NCI-H2029 treated with DMSO at 0.1 percent for 48 hours (cell line): Measurements from ENCODE around the gene TREX2.

ENCODE experiments used
- DNase-seq: peaks from one replicate; lab custom pipeline; 2025; lab: John Stamatoyannopoulos, UW

TREX2 gene

DNA sequence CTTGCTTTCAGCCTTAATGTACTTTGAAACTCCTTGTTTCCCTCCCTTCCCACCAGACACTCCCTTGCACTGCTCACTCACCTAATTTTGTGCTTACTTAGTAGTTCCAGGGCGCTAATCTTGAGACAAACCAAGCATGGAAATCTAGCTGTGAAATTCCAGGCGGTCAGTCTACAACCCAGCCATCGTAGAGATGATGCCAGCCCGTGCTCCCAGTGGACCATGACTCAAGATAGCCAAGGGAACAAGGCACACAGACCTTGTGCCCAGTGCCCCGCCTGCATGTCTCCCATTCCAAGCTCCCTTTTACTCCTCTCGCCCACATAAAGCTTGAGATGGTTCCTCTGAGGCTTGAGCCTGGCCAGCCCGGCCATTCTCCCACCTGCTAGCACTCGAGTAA, 11.1 kb downstream of the TREX2 start:
- no peak for DNase-seq

DNA sequence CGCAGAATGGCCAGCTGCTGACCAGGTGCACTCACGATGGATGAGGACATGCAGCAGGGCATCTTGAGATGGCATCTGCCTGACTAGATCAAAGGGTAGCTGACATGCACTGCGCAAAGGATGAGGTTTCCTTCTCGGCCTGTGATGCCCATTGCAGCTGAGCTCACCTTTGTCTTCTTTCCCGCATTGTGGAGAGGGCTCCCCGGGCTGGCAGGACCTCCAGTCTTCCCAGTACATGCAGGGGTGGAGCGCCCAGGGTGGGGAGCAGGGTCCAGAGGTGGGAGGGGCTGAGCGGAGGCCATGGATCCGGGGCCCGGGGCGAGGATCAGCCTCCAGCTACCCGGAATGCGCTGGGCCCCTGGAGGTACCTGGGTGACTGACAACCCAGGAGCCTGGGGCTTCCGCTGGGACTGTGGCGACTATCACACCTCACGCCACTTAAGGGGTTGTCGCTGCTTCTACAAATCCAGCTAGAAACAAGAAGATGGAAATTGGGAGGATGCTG, 12.0 kb downstream of the TREX2 start:
- DNase-seq = no peak

- no peak for DNase-seq
Observed at GRCh38 chrX:153433161-153433680, 12.6 kb downstream of the TREX2 start.

- DNase-seq = no peak
Observed at GRCh38 chrX:153430796-153431195, 15.1 kb downstream of the TREX2 start.

- DNase-seq = no peak
Observed at GRCh38 chrX:153426204-153426603, 19.7 kb downstream of the TREX2 start.

DNA sequence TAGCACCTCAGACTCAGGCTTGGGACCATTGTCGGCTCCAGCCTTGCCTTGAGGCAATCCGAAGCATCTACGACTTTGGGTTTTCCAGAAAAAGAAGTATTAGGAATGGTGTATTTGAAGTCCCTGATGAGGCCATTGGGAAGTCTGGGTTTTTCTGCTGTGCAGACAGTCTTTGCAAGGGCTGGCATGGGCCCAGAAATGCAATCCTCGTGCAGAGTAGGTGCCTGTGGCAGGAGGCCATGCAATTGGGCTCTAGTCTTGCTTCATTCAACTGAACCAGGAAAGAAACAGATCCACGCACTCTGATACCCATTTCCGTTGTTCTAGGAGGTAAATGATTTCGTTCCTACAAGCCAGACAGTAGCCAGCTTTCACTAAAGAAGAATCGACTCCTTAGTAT, 22.2 kb downstream of the TREX2 start:
- no peak for DNase-seq

DNA sequence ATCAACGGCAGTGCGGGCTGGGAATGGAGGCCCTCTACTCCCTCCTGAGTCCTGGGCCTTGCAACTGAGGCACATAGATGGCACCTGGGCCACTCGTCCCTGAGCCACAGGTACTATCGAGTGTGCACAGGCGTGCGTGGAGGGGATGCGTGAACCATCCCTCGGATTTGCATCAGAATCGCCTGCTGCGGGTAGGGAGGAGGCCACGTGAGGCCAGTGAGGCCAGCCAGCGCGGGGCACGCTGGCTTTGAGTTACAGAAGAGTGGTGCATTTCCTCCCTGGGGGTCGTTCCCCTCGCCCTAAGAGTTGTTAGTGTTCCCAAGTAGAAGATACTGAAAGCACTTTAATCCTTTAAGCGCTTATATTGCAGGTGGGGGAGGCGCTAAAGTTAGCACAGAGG, 24.0 kb downstream of the TREX2 start:
- DNase-seq = no peak

DNA sequence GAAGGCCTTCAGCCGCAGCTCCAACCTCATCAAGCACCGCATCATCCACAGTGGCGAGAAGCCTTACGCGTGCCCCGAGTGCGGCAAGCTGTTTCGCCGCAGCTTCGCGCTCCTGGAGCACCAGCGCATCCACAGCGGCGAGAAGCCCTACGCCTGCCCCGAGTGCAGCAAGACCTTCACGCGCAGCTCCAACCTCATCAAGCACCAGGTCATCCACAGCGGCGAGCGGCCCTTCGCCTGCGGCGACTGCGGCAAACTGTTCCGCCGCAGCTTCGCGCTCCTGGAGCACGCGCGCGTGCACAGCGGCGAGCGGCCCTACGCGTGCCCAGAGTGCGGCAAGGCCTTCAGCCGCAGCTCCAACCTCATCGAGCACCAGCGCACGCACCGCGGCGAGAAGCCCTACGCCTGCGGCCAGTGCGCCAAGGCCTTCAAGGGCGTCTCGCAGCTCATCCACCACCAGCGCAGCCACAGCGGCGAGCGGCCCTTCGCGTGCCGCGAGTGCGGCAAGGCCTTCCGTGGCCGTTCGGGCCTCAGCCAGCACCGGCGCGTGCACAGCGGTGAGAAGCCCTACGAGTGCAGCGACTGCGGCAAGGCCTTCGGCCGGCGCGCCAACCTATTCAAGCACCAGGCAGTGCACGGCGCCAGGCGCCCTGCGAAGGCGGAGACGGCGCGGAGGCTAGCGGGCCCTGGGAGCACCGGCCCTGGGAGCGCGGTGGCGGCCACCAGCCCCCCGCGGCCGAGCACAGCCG, 24.8 kb downstream of the TREX2 start:
- no peak for DNase-seq

- no peak for DNase-seq
Observed at GRCh38 chrX:153417637-153418036, 28.2 kb downstream of the TREX2 start.

DNA sequence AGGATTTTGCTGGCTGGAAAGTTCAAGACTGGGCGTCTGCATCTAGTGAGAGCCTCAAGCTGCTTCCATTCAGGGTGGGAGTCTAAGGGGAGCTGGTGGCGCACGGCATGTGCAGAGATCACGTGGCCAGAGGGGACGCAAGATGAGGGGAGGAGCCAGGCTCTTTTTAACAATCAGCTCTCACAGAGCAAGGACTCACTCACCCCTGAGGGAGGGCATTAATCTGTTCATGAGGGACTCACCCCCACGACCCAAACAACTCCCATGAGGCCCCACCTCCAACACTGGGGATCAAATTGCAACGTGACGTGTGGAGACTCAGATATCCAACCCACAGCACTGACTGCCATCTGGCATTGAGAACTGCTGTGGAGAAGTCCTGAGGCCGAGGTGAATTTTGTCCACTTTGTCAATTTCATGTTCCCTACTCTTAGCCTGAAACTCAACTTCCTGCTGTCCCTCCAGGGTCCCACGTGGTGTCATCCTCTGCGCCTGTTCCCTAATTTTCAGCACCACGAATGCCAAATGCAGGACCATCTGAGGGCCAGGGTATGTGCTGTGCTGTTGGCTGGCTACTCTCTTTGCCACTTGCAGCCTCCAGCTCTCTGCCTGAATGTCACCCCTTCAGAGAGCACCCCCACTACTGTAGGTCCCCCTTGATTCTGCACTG, 28.9 kb downstream of the TREX2 start:
- no peak for DNase-seq

DNA sequence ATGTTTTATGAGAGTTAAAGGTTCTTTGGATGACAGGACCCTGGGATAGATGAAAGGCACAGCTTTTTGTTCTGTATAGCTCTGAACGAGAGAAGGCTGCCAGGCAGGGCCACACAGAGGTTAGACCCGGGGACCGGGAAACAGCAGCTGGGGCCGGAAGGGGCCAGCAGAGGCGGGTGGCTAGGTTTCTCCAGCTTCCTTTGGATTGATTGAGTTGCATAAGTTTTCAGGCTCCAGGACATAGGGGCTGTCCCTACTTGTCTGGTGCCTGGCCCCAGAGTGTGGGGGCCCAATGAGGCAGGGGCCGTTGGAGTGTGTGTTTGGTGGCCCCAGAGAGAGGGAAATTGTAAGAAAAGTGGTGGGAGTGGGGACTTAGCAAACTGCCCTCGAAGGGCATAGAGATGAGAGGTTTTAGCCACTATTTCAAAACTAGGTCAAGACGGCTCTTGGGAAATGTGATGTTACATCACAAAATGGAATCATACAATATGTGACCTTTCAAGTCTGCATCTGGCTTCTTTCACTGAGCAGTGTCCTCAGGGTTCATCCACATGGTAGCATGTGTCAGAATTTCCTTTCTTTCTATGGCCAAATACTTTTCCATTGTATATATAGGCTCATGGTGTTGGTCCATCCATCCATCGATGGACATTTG, 30.9 kb downstream of the TREX2 start:
- DNase-seq = no peak

DNA sequence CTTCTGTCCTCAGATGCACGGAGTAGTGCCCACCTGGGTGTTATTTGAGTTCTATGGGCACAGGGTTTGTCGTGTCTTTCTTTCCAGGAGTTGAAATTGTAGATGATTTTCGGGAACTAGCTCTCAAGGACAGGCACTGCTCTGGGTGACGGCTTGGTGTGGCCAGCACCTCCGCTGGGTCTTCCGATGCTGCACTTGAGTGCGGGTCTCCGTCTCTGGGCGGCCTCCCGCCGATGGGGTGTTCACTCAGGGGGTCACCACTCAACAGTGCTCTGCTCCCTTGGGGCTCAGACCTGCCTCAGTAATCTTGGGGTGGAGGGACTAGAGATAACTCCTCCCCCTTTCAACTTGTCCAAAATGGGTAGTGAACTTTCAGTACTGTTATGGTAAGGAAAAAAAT, 32.1 kb downstream of the TREX2 start:
- no peak for DNase-seq

GRCh38 chrX:153412746-153413720, 32.8 kb downstream of the TREX2 start:
- DNase-seq = no peak

- DNase-seq = no peak
Observed at GRCh38 chrX:153411988-153412574, 33.8 kb downstream of the TREX2 start.

DNA sequence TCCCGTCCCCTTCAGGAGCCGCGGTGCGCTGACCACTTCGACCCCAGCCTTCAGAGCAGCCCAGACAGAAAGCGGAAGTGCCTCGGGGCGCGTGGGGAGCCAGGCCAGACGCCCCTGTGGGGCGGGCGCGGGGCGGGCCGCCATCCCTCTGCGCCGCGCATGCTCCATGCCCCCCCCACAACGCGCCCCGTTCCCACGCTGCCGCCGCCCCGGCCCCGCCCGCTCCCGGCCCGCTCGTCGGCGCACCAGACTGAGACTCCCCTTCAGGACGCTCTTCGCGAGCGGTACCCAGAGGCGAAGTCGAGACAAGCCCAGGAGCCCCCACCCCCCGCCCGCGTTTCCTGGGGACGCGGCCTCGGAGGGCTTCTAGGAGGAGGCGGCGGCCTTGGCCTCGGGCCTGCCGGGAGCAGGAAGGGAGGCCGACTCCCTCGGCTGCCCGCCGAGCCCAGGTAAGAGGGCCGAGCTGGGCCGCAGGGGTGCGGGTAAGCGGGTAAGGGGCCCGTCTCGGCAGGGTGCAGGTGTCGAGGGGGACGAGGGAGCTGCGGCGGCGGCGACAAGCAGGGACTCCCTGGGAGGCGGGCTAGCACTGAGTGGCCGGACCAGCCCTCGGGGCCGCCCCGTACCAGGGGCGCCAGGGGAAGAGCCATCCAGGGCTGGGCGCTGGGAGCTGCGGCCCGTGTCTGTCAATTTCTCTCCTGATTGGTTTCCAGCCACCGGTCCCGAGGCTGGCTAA, 34.4 kb downstream of the TREX2 start, which contains the start of gene ZFP92:
TSS of gene ZFP92 (plus strand) at position 218 of the 733 bp plus-strand sequence. CDS start 6,851 bp downstream, outside the sequence.
- DNase-seq = no peak

- DNase-seq = no peak
Observed at GRCh38 chrX:153410888-153411254, 35.0 kb downstream of the TREX2 start.

GRCh38 chrX:153410373-153410772, 35.5 kb downstream of the TREX2 start:
- DNase-seq = no peak

- no peak for DNase-seq
Observed at GRCh38 chrX:153409414-153410101, 36.3 kb downstream of the TREX2 start.

DNA sequence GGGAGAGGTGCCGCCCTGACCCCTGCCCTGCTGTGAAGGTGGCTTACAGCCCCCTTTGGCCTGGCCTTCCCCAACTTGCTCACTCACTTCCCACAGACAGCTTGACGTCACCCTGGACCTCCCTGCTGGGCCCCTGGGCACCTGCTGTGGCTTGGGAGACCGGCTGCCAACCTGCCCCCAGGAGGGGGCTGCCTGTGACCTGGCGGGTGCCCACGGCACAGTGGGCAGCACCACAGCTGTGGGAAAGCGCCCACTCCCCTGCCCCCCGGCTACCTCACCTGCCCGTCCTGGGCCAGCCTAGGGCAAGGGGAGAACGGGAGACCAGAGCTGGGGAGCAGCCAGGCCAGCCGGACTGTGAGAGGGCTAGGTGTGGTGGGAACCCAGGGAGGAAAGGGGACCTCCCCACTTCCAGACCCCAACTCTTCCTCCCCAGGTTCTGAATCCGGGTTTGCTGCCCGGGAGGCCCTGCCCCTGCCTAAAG, 36.9 kb downstream of the TREX2 start:
- no peak for DNase-seq
